ENCODE results near the gene FAM200B.

The FAM200B gene

DNA sequence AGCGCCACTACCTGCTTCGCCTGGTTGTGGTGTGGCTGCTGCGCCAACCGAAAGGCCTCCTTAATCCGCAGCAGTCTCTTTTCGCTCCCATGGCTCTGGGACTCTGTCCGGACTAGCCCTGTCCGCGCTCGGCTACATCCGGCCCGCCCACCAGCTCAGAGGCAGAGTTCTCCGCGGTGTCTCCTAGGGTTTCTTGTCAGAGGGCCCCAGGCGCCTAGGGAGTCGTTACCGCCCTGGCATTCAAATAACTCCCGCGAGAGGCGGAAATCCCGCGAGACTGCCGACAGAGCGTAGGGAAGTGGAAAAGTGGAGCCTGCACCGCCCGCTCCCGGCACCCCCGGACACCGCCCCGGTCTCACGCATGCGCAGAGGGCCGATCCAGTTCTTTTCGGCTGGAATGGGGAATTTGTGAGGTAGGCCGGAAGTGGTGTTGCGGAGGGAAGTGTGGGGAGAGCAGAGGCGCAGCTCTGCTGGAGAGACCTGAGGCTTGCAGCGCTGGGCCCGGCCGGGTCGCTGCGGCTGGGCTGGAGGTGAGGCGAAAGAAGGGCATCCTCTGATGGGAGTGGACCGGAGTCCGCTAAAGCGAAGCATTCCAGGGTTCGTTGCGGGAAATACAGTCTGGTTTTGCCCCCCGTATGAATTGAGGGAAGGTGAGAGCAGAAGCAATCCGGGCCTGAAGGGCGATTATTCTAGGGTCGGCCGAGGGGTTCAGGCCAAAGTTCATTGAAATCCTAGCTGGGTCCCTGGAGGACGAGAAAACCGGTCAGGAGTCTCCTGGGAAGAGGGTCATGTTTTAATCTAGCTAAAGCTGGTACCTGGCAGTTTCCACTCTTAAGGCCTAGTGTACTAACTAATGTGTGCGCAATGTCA lies at the start of gene FAM200B:
TSS of gene FAM200B (plus strand) at position 456 of the 870 bp plus-strand sequence. CDS start 5,151 bp downstream, outside the sequence.
- DNase-seq, result peak; percentile 99

DNA sequence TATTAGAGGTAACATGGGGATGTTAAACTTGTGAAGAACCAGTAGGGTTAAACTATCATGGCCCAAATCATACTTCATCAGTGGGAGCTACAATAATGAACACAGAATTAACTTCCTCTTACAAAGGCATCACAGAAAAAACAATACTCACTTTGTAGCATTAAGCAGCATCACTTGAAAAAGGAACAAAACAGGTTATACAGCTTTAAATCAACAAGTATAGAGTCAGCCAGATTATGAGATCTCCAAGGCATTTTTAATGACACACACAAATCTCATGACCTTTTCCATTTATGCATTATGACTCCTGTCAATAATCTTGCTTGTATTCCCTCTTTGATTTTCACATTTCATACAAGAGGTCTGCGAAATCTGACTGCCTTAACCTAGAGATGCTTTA lies 44.8 kb upstream of the FAM200B start:
- no peak for DNase-seq

DNA sequence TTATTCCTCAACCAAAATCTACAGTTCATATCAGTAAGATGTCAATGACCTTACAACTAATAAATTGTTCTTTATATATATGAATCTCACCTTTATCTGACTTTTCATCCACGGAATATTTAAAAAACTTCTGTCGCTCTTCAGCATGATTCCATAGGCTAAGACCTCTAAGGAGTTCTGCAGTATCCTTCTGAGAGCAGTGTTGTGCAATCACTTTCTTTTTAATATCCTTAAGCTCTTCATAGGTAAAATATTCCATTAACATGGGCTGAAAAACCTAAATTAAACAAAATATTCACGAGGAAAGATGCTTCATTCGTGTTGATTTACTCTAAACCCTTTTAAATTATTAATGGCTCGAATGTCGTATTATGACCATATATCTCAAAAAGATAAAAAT lies 43.2 kb upstream of the FAM200B start:
- no peak for DNase-seq

DNA sequence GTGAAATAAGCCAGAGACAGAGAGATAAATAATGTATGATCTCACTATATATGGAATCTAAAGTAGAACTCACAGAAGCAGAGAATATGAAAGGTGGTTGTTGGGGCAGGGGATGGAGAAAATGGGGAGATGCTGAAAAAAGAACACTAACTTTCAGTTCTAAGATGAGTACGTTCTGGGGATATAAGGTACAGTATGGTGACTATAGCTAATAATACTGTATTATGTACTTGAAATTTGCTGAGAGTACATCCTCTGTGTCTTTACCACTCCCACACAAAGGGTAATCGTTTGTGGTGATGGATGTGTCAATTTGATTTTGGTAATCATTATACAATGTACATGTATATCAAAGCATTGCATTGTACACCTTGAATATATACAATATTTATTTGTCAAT lies 33.0 kb upstream of the FAM200B start:
- no peak for DNase-seq

DNA sequence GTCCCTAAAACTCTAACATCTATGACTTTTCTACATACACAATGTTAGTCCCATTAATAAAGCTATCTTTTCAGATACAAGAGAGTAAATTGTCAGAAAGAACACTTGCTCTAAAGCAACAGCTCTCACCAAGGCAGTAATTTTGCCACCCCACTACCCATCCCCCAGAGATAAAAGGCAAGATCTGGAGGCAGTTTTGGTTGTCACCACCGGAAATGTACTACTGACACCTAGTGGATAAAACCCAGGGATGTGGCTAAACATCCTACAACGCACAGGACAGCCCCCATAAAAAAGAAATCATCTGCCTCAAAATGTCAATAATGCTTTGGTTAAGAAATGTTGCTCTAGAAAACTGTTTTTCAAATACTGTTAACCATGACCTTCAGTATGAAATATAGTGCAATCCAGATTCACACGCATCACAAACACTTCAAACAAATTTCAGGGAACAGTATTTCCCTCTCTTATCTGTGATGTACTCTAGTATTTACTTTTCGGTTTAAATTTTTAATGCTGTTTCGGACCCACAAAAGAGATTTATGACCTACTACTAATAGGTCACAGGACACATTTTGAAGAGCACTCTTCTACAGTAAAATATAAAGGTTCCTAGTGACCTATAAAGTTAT lies 31.6 kb upstream of the FAM200B start:
- DNase-seq, result peak; percentile 62

DNA sequence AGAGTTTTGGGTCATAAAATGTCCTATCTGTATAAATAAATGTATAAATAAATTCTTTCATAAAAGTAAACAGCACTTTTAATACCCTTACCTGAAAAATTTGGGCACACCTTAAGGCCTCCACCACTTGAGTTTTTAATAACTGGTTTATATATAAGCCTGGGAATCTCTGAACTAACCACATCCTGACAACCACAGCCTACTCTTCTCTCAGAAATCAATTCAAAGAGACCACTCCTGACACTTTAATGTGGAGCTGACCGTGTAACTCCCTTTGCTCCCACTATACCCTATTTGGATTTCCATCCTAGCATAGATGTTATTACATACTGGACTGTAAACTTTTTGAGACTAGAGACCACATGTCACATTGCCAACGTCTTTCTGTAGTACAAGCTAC lies 30.0 kb upstream of the FAM200B start:
- no peak for DNase-seq

DNA sequence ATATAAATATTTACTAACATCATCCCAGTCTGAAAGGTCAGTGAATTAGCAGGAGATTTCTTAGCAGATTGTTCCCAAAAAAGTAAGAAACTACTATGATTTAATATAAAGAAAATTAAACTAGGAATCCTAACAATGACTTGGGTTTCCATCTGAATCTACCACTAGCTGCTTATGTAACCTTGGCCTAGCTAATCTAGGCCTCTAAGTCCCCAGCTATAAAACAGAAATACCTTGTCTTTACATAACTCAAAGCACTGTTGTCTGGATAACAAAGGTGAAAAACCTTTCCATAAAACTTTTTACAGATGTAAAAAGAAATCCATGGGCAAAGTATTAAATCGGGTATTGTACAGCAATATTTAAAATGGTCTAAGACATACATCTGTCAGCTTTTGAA lies 29.4 kb upstream of the FAM200B start:
- DNase-seq, result no peak

DNA sequence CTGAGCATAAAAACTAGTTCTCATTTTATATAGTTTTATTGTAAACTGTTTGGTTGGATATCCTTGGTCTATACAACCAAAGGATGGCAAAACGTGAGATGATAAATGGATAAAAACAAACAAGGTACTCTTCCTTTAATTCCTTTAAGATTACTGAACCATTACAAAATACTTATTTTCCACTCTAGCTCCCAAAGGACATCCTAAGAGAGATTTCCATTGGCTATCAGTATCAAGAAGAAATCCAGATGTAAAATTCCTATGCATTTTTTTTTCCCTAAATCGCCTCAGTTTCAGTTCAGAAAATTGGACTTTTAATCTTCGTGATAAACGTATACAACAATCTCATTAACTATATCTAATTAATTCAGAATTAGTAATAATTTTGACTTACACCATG lies 28.8 kb upstream of the FAM200B start:
- DNase-seq, result no peak

DNA sequence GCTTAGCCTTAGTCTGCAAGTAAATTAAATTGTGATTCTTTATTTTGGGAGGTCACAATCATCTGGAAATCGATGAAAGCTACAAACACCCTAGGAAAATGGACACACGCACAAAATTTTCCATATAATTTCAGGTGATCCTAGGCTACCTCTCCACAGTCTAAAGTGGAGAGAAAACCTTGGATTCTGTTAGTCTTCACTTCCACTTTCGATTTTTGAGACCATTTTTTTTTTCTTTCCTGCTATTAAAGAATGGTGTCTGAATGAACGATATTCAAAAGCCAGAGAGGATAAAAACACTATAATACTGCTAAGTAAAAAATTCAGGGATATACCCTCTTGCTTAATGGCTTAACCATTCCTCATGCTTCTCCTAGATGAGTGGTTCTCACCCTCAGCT lies 28.2 kb upstream of the FAM200B start:
- DNase-seq, result no peak

DNA sequence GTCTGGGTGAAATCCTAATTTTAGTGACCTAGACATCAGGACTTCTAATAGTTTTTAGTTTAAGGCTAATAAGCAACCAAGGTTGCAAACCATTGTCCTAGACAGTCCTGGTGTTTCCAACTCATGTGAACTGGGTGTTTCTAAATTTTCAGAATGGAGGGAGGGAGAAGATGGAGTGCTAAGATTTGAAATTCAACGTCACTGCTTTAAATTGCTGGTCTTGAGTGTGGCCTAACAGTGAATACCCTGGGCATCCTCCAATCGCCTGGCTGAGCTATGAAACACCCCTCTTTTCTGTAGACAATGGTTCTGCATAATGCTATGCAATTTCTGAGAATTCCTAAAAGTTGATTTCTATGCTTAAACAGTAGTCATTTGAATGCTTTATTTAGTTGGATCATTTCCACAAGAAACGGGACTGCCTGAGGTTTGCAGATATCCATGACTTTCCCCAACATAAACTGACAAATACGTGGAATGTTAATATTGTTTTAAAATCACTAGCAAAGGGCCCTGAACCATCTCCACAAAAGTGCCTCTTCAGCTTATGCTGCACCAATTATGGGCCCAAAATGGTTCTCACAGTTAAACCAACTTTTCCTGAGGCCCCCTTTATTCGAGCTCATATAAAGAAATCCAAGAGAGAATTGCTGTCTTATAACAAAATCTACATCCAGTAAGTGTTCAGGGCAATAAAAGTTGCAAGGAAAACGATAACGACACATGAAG lies 27.6 kb upstream of the FAM200B start:
- DNase-seq, result peak; percentile 42

DNA sequence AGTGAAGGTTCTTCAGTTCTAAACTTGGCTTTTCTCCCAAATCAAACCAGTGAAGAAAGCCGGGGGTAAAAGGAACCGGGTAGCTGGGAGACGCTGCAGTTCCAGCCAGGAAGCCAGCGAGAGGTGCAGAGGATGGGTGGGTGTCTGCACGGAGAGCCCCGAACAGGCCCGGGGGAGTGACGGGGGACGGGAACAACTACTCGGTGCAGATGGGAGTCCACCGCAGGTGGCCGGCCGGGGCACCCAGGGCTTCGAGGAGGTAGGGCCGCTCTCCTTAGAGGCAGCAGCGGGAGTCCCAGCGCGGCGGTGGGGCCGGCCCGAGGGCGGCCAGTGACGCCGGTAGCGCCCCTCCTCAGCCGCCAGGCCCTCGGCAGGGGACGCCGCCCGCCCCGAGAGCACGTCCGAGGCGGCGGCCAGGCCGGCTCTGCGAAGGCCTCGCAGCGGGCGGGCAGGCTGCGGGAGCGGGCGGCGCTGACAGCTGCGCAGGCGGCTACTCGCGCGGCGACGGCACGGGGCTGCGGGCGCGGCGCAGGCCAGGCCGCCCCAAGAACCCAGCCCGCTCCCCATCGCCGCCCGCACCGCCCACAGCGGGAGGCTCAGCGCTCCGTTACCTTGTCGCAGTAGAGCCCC lies 26.9 kb upstream of the FAM200B start:
- DNase-seq, result peak; percentile 73

DNA sequence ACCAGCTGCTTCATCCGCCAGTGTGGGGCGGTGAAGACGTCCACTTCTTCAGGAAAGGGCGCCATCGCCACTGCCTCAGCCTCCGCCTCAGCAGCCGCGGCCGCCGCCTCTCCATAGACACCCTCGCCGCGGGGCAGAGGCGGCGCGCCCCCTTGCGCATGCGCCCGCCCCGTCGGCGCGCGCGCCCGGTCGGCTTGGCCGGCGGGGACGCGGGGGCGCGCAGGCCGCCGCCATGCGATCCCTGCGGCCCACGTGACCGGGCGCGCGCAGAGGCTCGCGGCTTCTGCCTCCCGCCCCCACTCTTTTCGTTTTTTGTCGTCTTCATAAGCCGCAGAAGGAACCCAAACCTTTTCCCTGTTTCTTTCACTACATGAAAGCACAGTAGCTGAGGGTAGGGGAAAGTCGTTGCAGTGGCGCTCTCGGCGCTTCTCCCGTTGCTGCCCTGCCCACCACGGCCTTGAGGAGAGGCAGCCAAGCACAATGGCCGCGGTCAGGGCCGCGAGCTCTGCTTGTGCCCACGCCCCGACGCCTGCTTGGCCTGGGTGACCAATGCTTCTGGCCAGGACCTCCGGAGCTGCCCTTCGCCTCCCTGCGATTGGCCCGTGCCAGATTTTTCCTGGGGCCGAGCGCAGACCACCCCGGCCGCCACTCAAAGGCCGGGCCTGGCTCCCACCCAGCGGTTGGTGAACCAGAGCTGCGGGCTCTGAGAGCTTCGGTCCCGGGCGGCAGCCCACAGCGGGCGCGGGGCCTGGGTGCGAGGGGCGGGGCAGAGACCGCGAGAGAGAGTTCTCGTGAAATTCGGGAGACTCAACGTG lies 26.2 kb upstream of the FAM200B start, which contains the start of gene FBXL5:
TSS of gene FBXL5 (minus strand) at position 135 of the 815 bp plus-strand sequence. CDS start at position 65, 70 bp downstream.
- peak; percentile 87 for DNase-seq

DNA sequence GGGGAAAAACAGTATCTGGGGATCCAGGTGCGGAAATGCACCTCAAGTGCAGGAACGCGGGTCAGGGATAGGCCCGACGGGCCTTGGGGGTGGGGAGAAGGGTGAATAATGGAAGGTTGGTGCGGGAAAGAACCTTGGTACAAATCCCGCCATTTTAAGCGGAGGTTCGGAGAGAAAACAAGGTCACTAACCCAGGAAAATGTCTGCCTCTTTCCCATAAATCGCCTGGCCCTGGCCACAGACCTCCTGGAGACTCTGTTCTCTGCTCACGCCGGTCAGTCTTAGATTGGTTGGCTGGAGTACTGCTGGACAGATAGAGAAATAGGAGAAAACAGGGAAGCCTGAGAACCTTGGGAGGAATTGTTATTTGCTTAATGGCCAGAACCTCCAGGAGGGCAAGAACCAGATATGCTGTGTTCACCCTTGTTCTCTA lies 25.6 kb upstream of the FAM200B start:
- peak; percentile 80 for DNase-seq

DNA sequence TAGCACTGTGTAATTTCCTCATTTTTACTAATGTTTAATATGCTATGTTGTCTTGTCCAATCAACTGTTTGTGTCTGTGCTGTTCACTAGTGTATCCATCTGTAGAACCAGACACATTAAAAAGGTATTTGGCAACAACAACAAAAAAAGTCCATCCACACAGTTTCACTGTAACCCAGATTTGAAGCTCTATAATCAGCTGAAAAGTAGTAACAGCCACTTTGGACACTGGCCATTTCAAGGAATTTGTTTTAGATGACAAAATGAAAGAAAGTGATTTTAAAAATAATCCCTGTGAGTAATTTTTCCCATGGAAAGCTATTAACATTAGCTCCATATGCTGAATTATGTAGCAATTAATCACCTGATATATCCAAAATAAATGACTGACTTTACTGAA lies 24.3 kb upstream of the FAM200B start:
- no peak for DNase-seq

DNA sequence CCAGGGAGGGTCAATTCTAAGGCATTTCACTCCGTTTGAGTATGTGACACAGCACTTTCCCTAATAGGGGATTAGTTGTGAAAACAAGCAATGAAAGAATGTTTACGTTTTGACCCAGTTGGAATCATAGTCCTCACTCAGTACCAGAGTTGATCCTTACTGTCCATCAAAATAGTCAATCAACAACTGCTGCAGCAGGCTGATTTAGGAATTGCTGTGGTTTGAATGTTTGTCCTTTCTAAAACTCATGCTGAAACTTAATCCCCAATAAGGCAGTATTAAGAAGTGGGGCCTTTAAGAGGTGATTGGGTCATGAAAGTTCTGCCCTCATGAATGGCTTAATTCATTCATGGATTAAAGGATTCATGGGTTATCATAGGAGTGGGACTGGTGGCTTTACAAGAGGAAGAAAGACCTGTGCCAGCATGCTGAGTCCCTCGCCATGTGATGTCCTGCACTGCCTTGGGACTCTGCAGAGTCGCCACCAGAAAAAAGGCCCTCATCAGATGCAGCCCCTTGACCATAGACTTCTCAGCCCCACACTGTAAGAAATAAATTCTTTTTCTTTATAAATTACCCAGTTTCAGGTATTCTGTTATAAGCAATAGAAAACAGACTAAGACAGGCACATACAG lies 23.4 kb upstream of the FAM200B start:
- DNase-seq, result no peak

DNA sequence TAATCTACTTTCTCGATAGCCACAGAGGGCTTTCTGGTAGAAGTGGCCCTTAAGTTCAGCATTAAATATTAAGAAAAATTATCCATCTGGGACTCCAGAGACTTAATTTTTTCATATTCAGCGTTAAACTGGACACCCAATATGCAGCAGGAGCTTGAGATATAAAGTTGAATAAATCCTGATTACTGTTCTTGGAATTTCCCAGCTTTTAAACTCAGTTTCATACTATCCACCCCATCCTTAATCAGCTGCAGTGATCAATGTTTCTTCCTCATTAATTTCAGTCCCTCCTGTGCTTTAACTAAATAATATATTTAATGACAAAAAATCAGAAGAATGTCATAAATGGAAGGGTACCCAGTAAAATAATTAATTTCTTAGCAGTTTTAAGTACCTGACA lies 22.8 kb upstream of the FAM200B start:
- no peak for DNase-seq

DNA sequence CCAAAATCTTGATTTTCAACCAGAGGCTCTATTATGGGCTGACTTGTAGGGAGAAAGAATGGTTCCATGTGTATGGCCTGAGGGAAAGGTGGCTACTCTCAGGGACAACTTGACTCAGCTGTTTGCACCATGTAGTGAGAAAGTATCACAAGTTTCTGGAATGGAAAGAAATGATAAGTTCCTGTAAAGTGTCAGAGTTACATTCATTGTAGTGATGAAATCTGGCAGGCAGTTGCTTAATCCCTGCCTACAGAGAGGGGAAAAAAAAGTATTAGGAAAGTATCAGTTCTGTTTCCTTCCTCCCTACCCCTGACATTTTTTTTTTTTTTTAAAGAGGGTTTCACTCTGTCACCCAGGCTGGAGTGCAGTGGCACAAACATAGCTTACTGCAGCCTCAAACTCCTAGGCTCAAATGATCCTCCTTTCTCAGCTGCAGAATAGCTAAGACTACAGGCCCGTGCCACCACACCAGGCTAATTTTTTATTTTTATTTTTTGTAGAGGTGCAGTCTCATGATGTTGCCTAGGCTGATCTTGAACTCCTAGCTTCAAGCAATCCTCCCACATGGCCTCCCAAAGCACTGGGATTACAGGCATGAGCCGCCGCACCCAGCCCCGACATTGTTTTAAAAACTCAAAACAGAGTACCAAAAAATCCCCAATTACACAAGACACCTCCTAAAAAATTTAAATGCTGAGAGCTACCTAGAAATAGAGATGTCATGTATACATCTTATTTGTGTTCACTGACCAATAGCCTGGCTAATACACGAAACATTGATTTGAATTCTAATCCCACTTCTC lies 21.7 kb upstream of the FAM200B start:
- no peak for DNase-seq

DNA sequence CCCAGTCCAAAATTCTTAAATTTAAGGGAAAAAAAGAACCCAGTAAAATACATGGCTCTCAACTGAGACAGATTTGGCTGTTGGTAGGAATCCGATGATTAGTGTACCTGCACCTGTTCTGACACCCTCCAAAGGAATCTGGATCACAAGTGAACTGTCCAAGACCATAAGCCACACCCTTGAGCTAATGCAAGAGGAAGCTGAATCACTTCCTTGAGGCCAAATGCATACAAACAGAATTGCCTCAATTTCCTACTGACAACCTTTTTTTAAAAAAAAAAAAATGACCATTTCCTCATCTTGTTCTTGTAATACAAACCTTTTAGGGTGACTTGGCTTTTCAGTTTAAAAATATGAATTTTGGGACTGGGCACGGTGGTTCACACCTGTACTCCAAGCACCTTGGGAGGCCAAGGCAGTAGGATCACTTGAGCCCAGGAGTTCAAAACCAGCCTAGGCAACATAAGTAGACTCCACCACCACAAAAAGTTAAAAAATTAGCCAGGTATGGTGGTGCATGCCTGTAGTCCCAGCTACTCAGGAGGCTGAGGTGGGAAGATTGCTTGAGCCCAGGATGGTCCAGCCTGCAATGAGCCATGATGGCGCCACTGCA lies 15.8 kb upstream of the FAM200B start:
- DNase-seq, result no peak

DNA sequence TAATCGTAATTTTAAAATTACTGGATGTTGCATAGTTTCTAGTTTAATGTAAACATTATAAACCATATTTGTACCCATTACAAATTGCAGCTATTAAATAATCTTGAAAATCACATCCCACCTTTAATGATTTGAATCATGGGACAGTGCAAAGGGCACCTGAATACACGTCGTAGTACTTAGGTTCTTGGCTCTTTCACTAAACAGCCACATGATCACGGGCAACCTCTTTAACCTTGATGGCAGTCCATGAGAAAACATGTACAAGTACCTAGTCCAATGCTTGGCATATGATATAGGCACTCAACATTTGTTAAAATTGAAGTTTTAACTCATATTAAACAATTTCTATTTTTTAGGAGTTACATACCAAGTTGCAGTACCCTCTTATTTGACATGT lies 14.6 kb upstream of the FAM200B start:
- DNase-seq, result no peak

Data from NCI-H146 (cell line).